ENCODE data around the gene HFE. TPM values are rescaled to one million over a fixed set of nuclear protein-coding genes. Genes with fewer than 3 reads are reported as not detected.

The HFE gene, protein sequence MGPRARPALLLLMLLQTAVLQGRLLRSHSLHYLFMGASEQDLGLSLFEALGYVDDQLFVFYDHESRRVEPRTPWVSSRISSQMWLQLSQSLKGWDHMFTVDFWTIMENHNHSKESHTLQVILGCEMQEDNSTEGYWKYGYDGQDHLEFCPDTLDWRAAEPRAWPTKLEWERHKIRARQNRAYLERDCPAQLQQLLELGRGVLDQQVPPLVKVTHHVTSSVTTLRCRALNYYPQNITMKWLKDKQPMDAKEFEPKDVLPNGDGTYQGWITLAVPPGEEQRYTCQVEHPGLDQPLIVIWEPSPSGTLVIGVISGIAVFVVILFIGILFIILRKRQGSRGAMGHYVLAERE
- not detected for total RNA-seq (ENCODE audit: unreplicated experiment)
- long read RNA-seq: 0 reads

DNA sequence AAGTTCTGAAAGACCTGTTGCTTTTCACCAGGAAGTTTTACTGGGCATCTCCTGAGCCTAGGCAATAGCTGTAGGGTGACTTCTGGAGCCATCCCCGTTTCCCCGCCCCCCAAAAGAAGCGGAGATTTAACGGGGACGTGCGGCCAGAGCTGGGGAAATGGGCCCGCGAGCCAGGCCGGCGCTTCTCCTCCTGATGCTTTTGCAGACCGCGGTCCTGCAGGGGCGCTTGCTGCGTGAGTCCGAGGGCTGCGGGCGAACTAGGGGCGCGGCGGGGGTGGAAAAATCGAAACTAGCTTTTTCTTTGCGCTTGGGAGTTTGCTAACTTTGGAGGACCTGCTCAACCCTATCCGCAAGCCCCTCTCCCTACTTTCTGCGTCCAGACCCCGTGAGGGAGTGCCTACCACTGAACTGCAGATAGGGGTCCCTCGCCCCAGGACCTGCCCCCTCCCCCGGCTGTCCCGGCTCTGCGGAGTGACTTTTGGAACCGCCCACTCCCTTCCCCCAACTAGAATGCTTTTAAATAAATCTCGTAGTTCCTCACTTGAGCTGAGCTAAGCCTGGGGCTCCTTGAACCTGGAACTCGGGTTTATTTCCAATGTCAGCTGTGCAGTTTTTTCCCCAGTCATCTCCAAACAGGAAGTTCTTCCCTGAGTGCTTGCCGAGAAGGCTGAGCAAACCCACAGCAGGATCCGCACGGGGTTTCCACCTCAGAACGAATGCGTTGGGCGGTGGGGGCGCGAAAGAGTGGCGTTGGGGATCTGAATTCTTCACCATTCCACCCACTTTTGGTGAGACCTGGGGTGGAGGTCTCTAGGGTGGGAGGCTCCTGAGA is at the start of gene HFE:
TSS of gene HFE (plus strand) at position 146 of the 832 bp plus-strand sequence. CDS start at position 158, 12 bp downstream.
- peaks cover 2% of the 10 kb centered on the region for H3K4me1 Mint-ChIP-seq (ENCODE audit: low read depth, unreplicated experiment)
- peak within 1 kb of the TSS; percentile 75 for H3K4me3 Mint-ChIP-seq (ENCODE audit: unreplicated experiment)
- H3K9me3 Mint-ChIP-seq (ENCODE audit: unreplicated experiment): peaks cover 2% of the 10 kb centered on the region
- H3K27me3 Mint-ChIP-seq (ENCODE audit: unreplicated experiment): peaks cover 3% of the 10 kb centered on the region
- DNase-seq: no peak
- TF ChIP-seq, protein P1, sequence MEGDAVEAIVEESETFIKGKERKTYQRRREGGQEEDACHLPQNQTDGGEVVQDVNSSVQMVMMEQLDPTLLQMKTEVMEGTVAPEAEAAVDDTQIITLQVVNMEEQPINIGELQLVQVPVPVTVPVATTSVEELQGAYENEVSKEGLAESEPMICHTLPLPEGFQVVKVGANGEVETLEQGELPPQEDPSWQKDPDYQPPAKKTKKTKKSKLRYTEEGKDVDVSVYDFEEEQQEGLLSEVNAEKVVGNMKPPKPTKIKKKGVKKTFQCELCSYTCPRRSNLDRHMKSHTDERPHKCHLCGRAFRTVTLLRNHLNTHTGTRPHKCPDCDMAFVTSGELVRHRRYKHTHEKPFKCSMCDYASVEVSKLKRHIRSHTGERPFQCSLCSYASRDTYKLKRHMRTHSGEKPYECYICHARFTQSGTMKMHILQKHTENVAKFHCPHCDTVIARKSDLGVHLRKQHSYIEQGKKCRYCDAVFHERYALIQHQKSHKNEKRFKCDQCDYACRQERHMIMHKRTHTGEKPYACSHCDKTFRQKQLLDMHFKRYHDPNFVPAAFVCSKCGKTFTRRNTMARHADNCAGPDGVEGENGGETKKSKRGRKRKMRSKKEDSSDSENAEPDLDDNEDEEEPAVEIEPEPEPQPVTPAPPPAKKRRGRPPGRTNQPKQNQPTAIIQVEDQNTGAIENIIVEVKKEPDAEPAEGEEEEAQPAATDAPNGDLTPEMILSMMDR (IDR thresholded peaks at IDR 0.05; ENCODE audit: partially characterized antibody, unreplicated experiment): no peak
- no peak within 1 kb of the TSS for H3K27ac Mint-ChIP-seq (ENCODE audit: unreplicated experiment)
- no peaks in the 10 kb centered on the region for H3K36me3 Mint-ChIP-seq (ENCODE audit: unreplicated experiment)

DNA sequence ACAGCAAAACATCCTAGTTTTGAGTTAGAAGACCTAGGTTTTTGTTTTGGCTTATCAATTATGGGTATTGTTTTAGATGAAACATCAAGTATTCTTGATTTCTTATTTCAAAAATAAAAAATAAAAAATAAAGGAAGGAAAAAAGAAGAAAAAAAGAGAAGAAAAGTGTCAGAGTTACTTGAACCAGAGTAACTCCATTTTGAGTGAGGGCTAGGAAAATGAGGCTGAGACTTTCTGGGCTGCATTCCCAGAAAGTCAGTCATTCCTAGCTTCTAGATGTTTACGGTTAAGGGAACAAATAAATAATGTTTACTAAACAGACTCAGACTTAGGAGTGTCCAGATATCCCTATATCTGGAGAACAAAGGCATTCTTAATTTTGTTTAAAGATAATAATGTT is 45.3 kb upstream of the HFE start:
- no peak overlapping the region for H3K27ac Mint-ChIP-seq (ENCODE audit: unreplicated experiment)
- H3K36me3 Mint-ChIP-seq (ENCODE audit: unreplicated experiment): no peaks in the 10 kb centered on the region
- H3K27me3 Mint-ChIP-seq (ENCODE audit: unreplicated experiment): no peaks in the 10 kb centered on the region
- no peaks in the 10 kb centered on the region for H3K4me1 Mint-ChIP-seq (ENCODE audit: low read depth, unreplicated experiment)
- no peak for DNase-seq
- TF ChIP-seq, protein P1 (IDR thresholded peaks at IDR 0.05; ENCODE audit: partially characterized antibody, unreplicated experiment): no peak
- no peak overlapping the region for H3K4me3 Mint-ChIP-seq (ENCODE audit: unreplicated experiment)
- peaks cover 3% of the 10 kb centered on the region for H3K9me3 Mint-ChIP-seq (ENCODE audit: unreplicated experiment)

DNA sequence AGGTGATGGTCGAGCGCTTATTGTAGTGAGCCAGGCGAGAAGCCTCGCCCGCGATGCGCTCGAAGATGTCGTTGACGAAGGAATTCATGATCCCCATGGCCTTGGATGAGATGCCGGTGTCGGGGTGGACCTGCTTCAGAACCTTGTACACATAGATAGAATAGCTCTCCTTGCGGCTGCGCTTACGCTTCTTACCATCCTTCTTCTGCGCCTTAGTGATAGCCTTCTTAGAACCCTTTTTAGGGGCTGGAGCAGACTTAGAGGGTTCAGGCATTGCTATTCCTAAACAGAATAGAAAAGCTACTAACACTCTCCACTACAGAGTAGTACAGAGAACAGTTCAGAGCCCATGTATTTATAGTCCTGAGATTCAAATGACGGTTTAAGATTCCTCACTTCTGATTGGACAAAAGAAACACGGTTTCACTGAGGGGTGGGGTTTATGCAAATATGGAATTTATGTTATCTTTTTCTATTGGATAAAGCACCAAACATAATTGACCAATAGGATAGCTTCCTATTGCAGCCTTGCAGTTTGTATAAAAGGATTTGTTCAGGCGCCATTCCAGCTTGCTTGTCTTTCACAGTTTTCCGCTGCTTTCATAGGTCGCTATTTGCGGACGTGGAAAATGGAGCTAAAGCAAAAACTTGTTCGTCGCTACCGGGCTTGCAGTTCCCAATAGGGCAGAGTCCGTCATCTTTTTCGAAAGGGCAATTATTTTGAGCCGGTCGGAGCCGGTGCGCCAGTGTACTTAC is 43.7 kb upstream of the HFE start:
- Mint-ChIP-seq H3K9me3 (ENCODE audit: unreplicated experiment) (peaks cover 3% of the 10 kb centered on the region), H3K27me3 (ENCODE audit: unreplicated experiment) (no peaks in the 10 kb centered on the region), H3K27ac (ENCODE audit: unreplicated experiment) (no peak overlapping the region), H3K4me3 (ENCODE audit: unreplicated experiment) (no peak overlapping the region), H3K36me3 (ENCODE audit: unreplicated experiment) (no peaks in the 10 kb centered on the region), H3K4me1 (ENCODE audit: low read depth, unreplicated experiment) (no peaks in the 10 kb centered on the region)
- TF ChIP-seq, protein P1 (IDR thresholded peaks at IDR 0.05; ENCODE audit: partially characterized antibody, unreplicated experiment): no peak
- DNase-seq: no peak

DNA sequence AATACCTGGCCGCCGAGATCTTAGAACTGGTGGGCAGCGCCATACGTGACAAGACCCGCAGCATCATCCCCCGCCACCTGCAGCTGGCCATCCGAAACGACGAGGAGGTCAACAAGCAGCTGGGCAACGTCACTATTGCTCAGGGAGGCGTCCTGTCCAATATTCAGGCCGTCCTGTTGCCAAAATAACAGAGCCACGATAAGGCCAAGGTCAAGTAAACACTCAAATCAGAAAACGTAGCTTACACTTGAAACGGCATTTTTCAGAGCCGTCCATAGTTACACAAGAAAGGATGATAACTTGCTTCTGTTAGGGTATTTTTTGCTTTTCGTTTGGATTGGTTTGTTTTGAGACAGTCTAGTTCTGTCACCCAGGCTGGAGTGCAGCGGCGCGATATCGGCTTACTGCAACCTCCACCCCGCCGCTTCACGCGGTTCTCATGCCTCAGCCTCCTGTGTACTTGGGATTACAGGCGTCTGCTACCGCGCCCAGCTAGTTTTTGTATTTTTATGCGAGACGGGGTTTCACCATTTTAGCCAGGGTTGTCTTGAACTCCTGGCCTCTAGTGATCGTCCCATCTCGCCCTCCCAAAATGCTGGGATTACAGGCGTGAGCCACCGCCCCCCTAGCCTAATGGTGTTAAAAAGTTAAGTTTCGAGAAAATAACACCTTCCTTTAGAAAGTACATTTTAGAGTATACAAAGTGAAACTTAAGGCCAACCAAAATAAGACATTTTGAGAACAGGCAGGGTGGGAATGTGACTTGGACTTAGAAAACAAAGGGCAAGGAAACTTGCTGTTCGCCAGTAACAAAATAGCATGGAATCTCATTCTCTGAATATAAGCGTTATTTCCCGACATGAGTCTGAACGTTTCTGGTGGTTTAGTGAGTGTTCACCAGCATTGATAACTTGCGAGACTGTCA is 42.8 kb upstream of the HFE start:
- DNase-seq: no peak
- Mint-ChIP-seq H3K36me3 (ENCODE audit: unreplicated experiment) (no peaks in the 10 kb centered on the region), H3K9me3 (ENCODE audit: unreplicated experiment) (peaks cover 3% of the 10 kb centered on the region), H3K27me3 (ENCODE audit: unreplicated experiment) (no peaks in the 10 kb centered on the region), H3K27ac (ENCODE audit: unreplicated experiment) (no peak overlapping the region), H3K4me1 (ENCODE audit: low read depth, unreplicated experiment) (no peaks in the 10 kb centered on the region), H3K4me3 (ENCODE audit: unreplicated experiment) (no peak overlapping the region)
- TF ChIP-seq, protein P1 (IDR thresholded peaks at IDR 0.05; ENCODE audit: partially characterized antibody, unreplicated experiment): no peak
